Ectodermal cell (in vitro differentiated cells): Measurements from ENCODE around the gene IL19.

Experiments
- H3K27ac ChIP-seq: 2 replicates; pipeline ENCODE4 v1.7.0; 2013; ENCODE audit warnings: mild to moderate bottlenecking, low read depth, low read length; ENCODE audit not compliant: insufficient read depth, poor library complexity, severe bottlenecking
- H3K27me3 ChIP-seq: 2 replicates; pipeline ENCODE4 v1.7.0; 2013; ENCODE audit warnings: mild to moderate bottlenecking, low read length; ENCODE audit not compliant: insufficient read depth, control insufficient read depth, poor library complexity, severe bottlenecking
- H3K36me3 ChIP-seq: one replicate; pipeline ENCODE4 v1.7.0; 2013; ENCODE audit warnings: low read length; ENCODE audit not compliant: control insufficient read depth, insufficient read depth
- H3K4me1 ChIP-seq: one replicate; pipeline ENCODE4 v1.7.0; 2013; ENCODE audit warnings: low read length; ENCODE audit not compliant: control insufficient read depth, insufficient read depth
- H3K4me3 ChIP-seq: 2 replicates; pipeline ENCODE4 v1.7.0; 2013; ENCODE audit warnings: low read depth, low read length, control low read depth; ENCODE audit not compliant: insufficient read depth
- H3K9me3 ChIP-seq: 2 replicates; pipeline ENCODE4 v1.7.0; 2013; ENCODE audit warnings: mild to moderate bottlenecking, low read length, moderate library complexity; ENCODE audit not compliant: control insufficient read depth
- WGBS, 2 experiments: methylation state at CpG; one replicate each; pipeline ENCODE4 v1.1.7; 2013; ENCODE audit warnings: missing lambda C conversion rate in 2 of 2; 5-methylcytosine and 5-hydroxymethylcytosine counted together

IL19 gene

GRCh38 chr1:206829282-206829681 lies 58.7 kb downstream of the IL19 start:
- no peak overlapping the region for H3K27ac ChIP-seq
- H3K27me3 ChIP-seq = no peaks in the 10 kb centered on the region
- H3K36me3 ChIP-seq = no peaks in the 10 kb centered on the region
- H3K4me3 ChIP-seq = no peak overlapping the region
- no peaks in the 10 kb centered on the region for H3K4me1 ChIP-seq
- H3K9me3 ChIP-seq = no peaks in the 10 kb centered on the region
- WGBS, 2 experiments = 87 to 88% methylated on average over 6 of the region's 6 CpGs

GRCh38 chr1:206829875-206830274 lies 59.3 kb downstream of the IL19 start:
- Histone ChIP-seq H3K4me1 (no peaks in the 10 kb centered on the region), H3K9me3 (no peaks in the 10 kb centered on the region), H3K27ac (no peak overlapping the region), H3K4me3 (no peak overlapping the region), H3K36me3 (no peaks in the 10 kb centered on the region), H3K27me3 (no peaks in the 10 kb centered on the region)
- WGBS, 2 experiments = 98 to 100% methylated on average over 2 of the region's 2 CpGs

- H3K27me3 ChIP-seq = no peaks in the 10 kb centered on the region
- no peak overlapping the region for H3K4me3 ChIP-seq
- no peak overlapping the region for H3K27ac ChIP-seq
- no peaks in the 10 kb centered on the region for H3K4me1 ChIP-seq
- no peaks in the 10 kb centered on the region for H3K9me3 ChIP-seq
- 89 to 90% methylated on average over 4 of the region's 4 CpGs for WGBS, 2 experiments
- H3K36me3 ChIP-seq = no peaks in the 10 kb centered on the region
Measured at GRCh38 chr1:206831650-206832049, 61.1 kb downstream of the IL19 start.

GRCh38 chr1:206832352-206832880 lies 61.8 kb downstream of the IL19 start:
- 89 to 94% methylated on average over 1 to 2 of the region's 2 CpGs for WGBS, 2 experiments

GRCh38 chr1:206833106-206833680 lies 62.6 kb downstream of the IL19 start:
- Histone ChIP-seq H3K27me3 (no peaks in the 10 kb centered on the region), H3K36me3 (no peaks in the 10 kb centered on the region), H3K9me3 (no peaks in the 10 kb centered on the region), H3K4me3 (no peak overlapping the region), H3K4me1 (no peaks in the 10 kb centered on the region), H3K27ac (no peak overlapping the region)
- 91 to 95% methylated on average over 1 to 2 of the region's 2 CpGs for WGBS, 2 experiments

More at GRCh38 chr1:206832352-206832880, 61.8 kb downstream of the IL19 start:
- Histone ChIP-seq H3K4me3 (no peak overlapping the region), H3K36me3 (no peaks in the 10 kb centered on the region), H3K27me3 (no peaks in the 10 kb centered on the region), H3K27ac (no peak overlapping the region), H3K4me1 (no peaks in the 10 kb centered on the region), H3K9me3 (no peaks in the 10 kb centered on the region)

GRCh38 chr1:206833801-206834200 lies 63.2 kb downstream of the IL19 start:
- WGBS, 2 experiments = 72 to 74% methylated on average over 2 of the region's 2 CpGs
- no peak overlapping the region for H3K27ac ChIP-seq
- no peak overlapping the region for H3K4me3 ChIP-seq
- no peaks in the 10 kb centered on the region for H3K36me3 ChIP-seq
- no peaks in the 10 kb centered on the region for H3K9me3 ChIP-seq
- no peaks in the 10 kb centered on the region for H3K4me1 ChIP-seq
- H3K27me3 ChIP-seq = no peaks in the 10 kb centered on the region

GRCh38 chr1:206834217-206834616 lies 63.6 kb downstream of the IL19 start:
- Histone ChIP-seq H3K27ac (no peak overlapping the region), H3K4me3 (no peak overlapping the region), H3K36me3 (no peaks in the 10 kb centered on the region), H3K9me3 (no peaks in the 10 kb centered on the region), H3K4me1 (no peaks in the 10 kb centered on the region), H3K27me3 (no peaks in the 10 kb centered on the region)
- WGBS, 2 experiments = 85 to 94% methylated on average over 6 of the region's 6 CpGs

- no peaks in the 10 kb centered on the region for H3K4me1 ChIP-seq
- H3K36me3 ChIP-seq = no peaks in the 10 kb centered on the region
- WGBS, 2 experiments = 92 to 96% methylated on average over 3 of the region's 3 CpGs
- no peaks in the 10 kb centered on the region for H3K9me3 ChIP-seq
- no peaks in the 10 kb centered on the region for H3K27me3 ChIP-seq
- H3K27ac ChIP-seq = no peak overlapping the region
- H3K4me3 ChIP-seq = no peak overlapping the region
Measured at GRCh38 chr1:206834711-206835110, 64.1 kb downstream of the IL19 start.

GRCh38 chr1:206835186-206835585 lies 64.6 kb downstream of the IL19 start:
- Histone ChIP-seq H3K27ac (no peak overlapping the region), H3K27me3 (no peaks in the 10 kb centered on the region), H3K9me3 (no peaks in the 10 kb centered on the region), H3K4me3 (no peak overlapping the region), H3K36me3 (no peaks in the 10 kb centered on the region), H3K4me1 (no peaks in the 10 kb centered on the region)
- WGBS, 2 experiments = 77 to 80% methylated on average over 3 of the region's 3 CpGs

GRCh38 chr1:206836111-206836510 lies 65.5 kb downstream of the IL19 start:
- WGBS, 2 experiments = 92 to 100% methylated on average over 1 to 2 of the region's 2 CpGs
- H3K9me3 ChIP-seq = no peaks in the 10 kb centered on the region
- no peak overlapping the region for H3K27ac ChIP-seq
- no peak overlapping the region for H3K4me3 ChIP-seq
- no peaks in the 10 kb centered on the region for H3K36me3 ChIP-seq
- H3K4me1 ChIP-seq = no peaks in the 10 kb centered on the region
- no peaks in the 10 kb centered on the region for H3K27me3 ChIP-seq
